Left lung (tissue), 10 donors: ENCODE results near the gene ASIC4. TPM values are rescaled to one million over a fixed set of nuclear protein-coding genes. Genes with fewer than 3 reads are reported as not detected.

Experiments
- ATAC-seq: fragments of 200-7000 bp; cut with Tn5 transposase; one replicate; pipeline ENCODE4 v1.9.1; 2020; ENCODE audit warnings: moderate library complexity
- DNase-seq, 4 donors: peaks; one replicate each; pipeline ENCODE4 v3.0.0-alpha.2; 2013 to 2020
- H3K27ac ChIP-seq, 2 donors: fragments of 200-600 bp; sonication (generic) in 1 of 2; one replicate each; pipeline versions ENCODE4 v1.5.0 to v1.8.0; 2020 to 2021
- H3K27me3 ChIP-seq, 2 donors: fragments of 200-600 bp; sonication (generic) in 1 of 2; one replicate each; pipeline versions ENCODE4 v1.5.0 to v1.8.0; 2020 to 2021
- H3K36me3 ChIP-seq, 2 donors: fragments of 200-600 bp; sonication (generic) in 1 of 2; one replicate each; pipeline versions ENCODE4 v1.5.0 to v1.8.0; 2020 to 2021
- H3K4me1 ChIP-seq, 2 donors: fragments of 200-600 bp; one replicate each; pipeline ENCODE4 v1.8.0; 2021
- H3K4me3 ChIP-seq, 2 donors: fragments of 200-600 bp; sonication (generic) in 1 of 2; one replicate each; pipeline versions ENCODE4 v1.5.0 to v1.8.0; 2020 to 2021; ENCODE audit warnings: mild to moderate bottlenecking in 1 of 2
- H3K9me3 ChIP-seq, 2 donors: fragments of 200-600 bp; sonication (generic) in 1 of 2; one replicate each; pipeline versions ENCODE4 v1.5.0 to v1.8.0; 2020 to 2021
- CTCF ChIP-seq, 2 donors: fragments of 200-600 bp; sonication (generic) in 1 of 2; IDR thresholded peaks; one replicate each; pipeline versions ENCODE4 v1.5.0 to v1.8.0; 2021; ENCODE audit warnings: antibody characterized with exemption in 2 of 2
- intact Hi-C, 2 donors: fragments of 100-400 bp; cut with DNase I; formaldehyde crosslinking; loops; one replicate each; pipeline versions ENCODE4 v1.11.2 to v1.14.2; 2022
- polyA plus RNA-seq, 6 donors: library from polyadenylated mRNA; unstranded; fragments of 120-200 nt; gene quantifications; one replicate each; pipeline ENCODE4 v1.2.1, GENCODE V29; 2013; ENCODE audit not compliant: insufficient read length in 6 of 6
- total RNA-seq, 2 donors: library from RNA; stranded (reverse); fragmentation: NEBNext Ultra II Directional; extraction: Animal tissue kit (Norgen Biotek cat#: 25700); gene quantifications; one replicate each; pipeline ENCODE4 v1.2.1, GENCODE V29; 2021
- donor health status: DM: no; HTN: yes; CAD: no.
- donor health status: DM: no; HTN: no; CAD: no.

The ASIC4 gene
- total and polyA plus RNA-seq, 8 donors, result 0.07 to 0.37 (median 0.20) TPM; not detected in 2

- TF ChIP-seq CTCF (IDR thresholded peaks at IDR 0.05), result no peak
- no peak for ATAC-seq
- H3K36me3 ChIP-seq, result peaks cover 0 to 57% of the 10 kb centered on the region in 2 donors
- peaks cover 5 to 10% of the 10 kb centered on the region in 2 donors for H3K27me3 ChIP-seq
- peak in 1 of 4 donors; percentile 60 for DNase-seq
- H3K9me3 ChIP-seq, result no peaks in the 10 kb centered on the region
- intact Hi-C loops, result no loop called here
- no peak overlapping the region for H3K4me3 ChIP-seq
- H3K4me1 ChIP-seq, result peaks cover 9 to 26% of the 10 kb centered on the region in 2 donors
- H3K27ac ChIP-seq, result no peak overlapping the region
Observed at GRCh38 chr2:219501849-219502248, 12.4 kb upstream of the ASIC4 start.

- peaks cover 0 to 64% of the 10 kb centered on the region in 2 donors for H3K36me3 ChIP-seq
- intact Hi-C loops, result no loop called here
Observed at GRCh38 chr2:219502618-219503017, 11.7 kb upstream of the ASIC4 start.

GRCh38 chr2:219505585-219505984 lies 8.7 kb upstream of the ASIC4 start:
- H3K36me3 ChIP-seq, result peaks cover 0 to 70% of the 10 kb centered on the region in 2 donors

More at GRCh38 chr2:219502618-219503017, 11.7 kb upstream of the ASIC4 start:
- no peak for ATAC-seq
- Histone ChIP-seq H3K27ac (no peak overlapping the region), H3K4me3 (no peak overlapping the region), H3K9me3 (no peaks in the 10 kb centered on the region), H3K27me3 (peaks cover 0 to 2% of the 10 kb centered on the region in 2 donors), H3K4me1 (peaks cover 2 to 18% of the 10 kb centered on the region in 2 donors)
- no peak for TF ChIP-seq CTCF (IDR thresholded peaks at IDR 0.05)
- no peak for DNase-seq

GRCh38 chr2:219506153-219506801 lies 8.0 kb upstream of the ASIC4 start:
- no peak overlapping the region for H3K27ac ChIP-seq
- no peak overlapping the region for H3K4me3 ChIP-seq
- no peak for TF ChIP-seq CTCF (IDR thresholded peaks at IDR 0.05)
- intact Hi-C loops, result no loop called here
- H3K36me3 ChIP-seq, result peaks cover 0 to 68% of the 10 kb centered on the region in 2 donors
- H3K9me3 ChIP-seq, result no peaks in the 10 kb centered on the region
- DNase-seq, result peak in 1 of 4 donors; percentile 64
- no peak for ATAC-seq
- H3K27me3 ChIP-seq, result peaks cover 8 to 35% of the 10 kb centered on the region in 2 donors
- H3K4me1 ChIP-seq, result peaks cover 0 to 11% of the 10 kb centered on the region in 2 donors

More at GRCh38 chr2:219505585-219505984, 8.7 kb upstream of the ASIC4 start:
- Histone ChIP-seq H3K9me3 (no peaks in the 10 kb centered on the region), H3K4me1 (peaks cover 0 to 11% of the 10 kb centered on the region in 2 donors), H3K27ac (no peak overlapping the region), H3K27me3 (peaks cover 4 to 28% of the 10 kb centered on the region in 2 donors), H3K4me3 (no peak overlapping the region)
- intact Hi-C loops, result no loop called here
- no peak for TF ChIP-seq CTCF (IDR thresholded peaks at IDR 0.05)
- peak in 1 of 4 donors; percentile 57 for DNase-seq
- ATAC-seq, result no peak

GRCh38 chr2:219506802-219507526 lies 7.3 kb upstream of the ASIC4 start:
- no peak for TF ChIP-seq CTCF (IDR thresholded peaks at IDR 0.05)
- no peaks in the 10 kb centered on the region for H3K9me3 ChIP-seq
- H3K27ac ChIP-seq, result no peak overlapping the region
- no peak for ATAC-seq
- DNase-seq, result peak in 1 of 4 donors; percentile 72
- H3K4me3 ChIP-seq, result no peak overlapping the region
- peaks cover 0 to 62% of the 10 kb centered on the region in 2 donors for H3K36me3 ChIP-seq
- intact Hi-C loops, result no loop called here
- peaks cover 0 to 11% of the 10 kb centered on the region in 2 donors for H3K4me1 ChIP-seq
- H3K27me3 ChIP-seq, result peaks cover 8 to 42% of the 10 kb centered on the region in 2 donors
